MM.1S (cell line): ENCODE measurements around the gene NIPSNAP2.
"Not testable (repeated sequence)": the region's sequence is repeated elsewhere in the genome, so short reads cannot be mapped to it uniquely, and the experiment has no call there.

ENCODE experiments used
- DNase-seq: peaks from one replicate; pipeline ENCODE4 v3.0.0-alpha.2; 2015
- H2AFZ ChIP-seq: fragments of 300-600 bp; sonication (generic); 2 replicates; pipeline ENCODE4 v1.6.0; 2016; ENCODE audit warnings: antibody characterized with exemption, low read length
- H3F3A ChIP-seq: fragments of 300-600 bp; sonication (generic); 2 replicates; pipeline ENCODE4 v1.6.1; 2016; ENCODE audit warnings: mild to moderate bottlenecking, antibody characterized with exemption, low read length, moderate library complexity, mixed read lengths; ENCODE audit not compliant: insufficient read depth
- H3K27ac ChIP-seq: fragments of 300-600 bp; sonication (generic); 2 replicates; pipeline ENCODE4 v1.5.1; 2016; ENCODE audit warnings: mild to moderate bottlenecking, low read length
- H3K27me3 ChIP-seq: fragments of 300-600 bp; sonication (generic); replicated peaks from 2 replicates; pipeline ENCODE4 v1.6.0; 2016; ENCODE audit warnings: low read length; ENCODE audit not compliant: insufficient read depth
- H3K36me3 ChIP-seq: fragments of 300-600 bp; sonication (generic); replicated peaks from 2 replicates; pipeline ENCODE4 v1.6.1; 2016; ENCODE audit warnings: mild to moderate bottlenecking, low read length, mixed read lengths; ENCODE audit not compliant: insufficient read depth
- H3K4me1 ChIP-seq: fragments of 300-600 bp; sonication (generic); 2 replicates; pipeline ENCODE4 v1.6.1; 2016; ENCODE audit warnings: low read length, mixed read lengths
- H3K4me2 ChIP-seq: fragments of 300-600 bp; sonication (generic); 2 replicates; pipeline ENCODE4 v1.6.0; 2016; ENCODE audit warnings: low read depth, low read length
- H3K4me3 ChIP-seq: fragments of 300-600 bp; sonication (generic); 2 replicates; pipeline ENCODE4 v1.5.1; 2016; ENCODE audit warnings: low read length, mixed read lengths
- H3K79me2 ChIP-seq: fragments of 300-600 bp; sonication (generic); 2 replicates; pipeline ENCODE4 v1.6.1; 2016; ENCODE audit warnings: mixed run types, low read length, mixed read lengths
- H3K9ac ChIP-seq: fragments of 300-600 bp; sonication (generic); 2 replicates; pipeline ENCODE4 v1.6.1; 2016; ENCODE audit warnings: low read length, mixed read lengths
- H3K9me2 ChIP-seq: fragments of 300-600 bp; sonication (generic); replicated peaks from 2 replicates; pipeline ENCODE4 v1.6.1; 2016; ENCODE audit warnings: mild to moderate bottlenecking, low read length, mixed read lengths; ENCODE audit not compliant: insufficient read depth
- H3K9me3 ChIP-seq: fragments of 300-600 bp; sonication (generic); replicated peaks from 2 replicates; pipeline ENCODE4 v1.6.1; 2016; ENCODE audit warnings: mild to moderate bottlenecking, low read length, mixed read lengths; ENCODE audit not compliant: insufficient read depth
- H4K20me1 ChIP-seq: fragments of 300-600 bp; sonication (generic); 2 replicates; pipeline ENCODE4 v1.6.1; 2016; ENCODE audit warnings: mild to moderate bottlenecking, low read length, moderate library complexity, mixed read lengths; ENCODE audit not compliant: insufficient read depth
- CTCF ChIP-seq: fragments of 300-600 bp; sonication (generic); IDR thresholded peaks from 2 replicates; pipeline ENCODE4 v1.5.1; 2016; ENCODE audit warnings: antibody characterized with exemption, low read length, mixed read lengths
- EZH2 ChIP-seq: fragments of 300-600 bp; sonication (generic); optimal IDR thresholded peaks from 2 replicates; pipeline ENCODE3; 2017; ENCODE audit warnings: low read depth, mild to moderate bottlenecking, antibody characterized with exemption, low read length, mixed read lengths
- EZH2phosphoT487 ChIP-seq: fragments of 300-600 bp; sonication (generic); IDR thresholded peaks from 2 replicates; pipeline ENCODE4 v1.6.1; 2018; ENCODE audit warnings: antibody characterized with exemption, low read length

NIPSNAP2 gene

GRCh38 chr7:56007167-56007652 is 42.8 kb downstream of the NIPSNAP2 start:
- DNase-seq: no peak
- Histone ChIP-seq H3K4me3 (no peak overlapping the region), H3K36me3 (no peaks in the 10 kb centered on the region), H3K27ac (no peak overlapping the region), H3K79me2 (no peaks in the 10 kb centered on the region), H3K4me2 (no peak overlapping the region), H3K9ac (no peak overlapping the region), H4K20me1 (no peaks in the 10 kb centered on the region), H3K9me2 (no peaks in the 10 kb centered on the region), H3K4me1 (no peaks in the 10 kb centered on the region), H2AFZ (no peak overlapping the region), H3K9me3 (no peaks in the 10 kb centered on the region), H3F3A (no peaks in the 10 kb centered on the region), H3K27me3 (no peaks in the 10 kb centered on the region)
- TF ChIP-seq EZH2phosphoT487 (no peak), CTCF (no peak), EZH2 (no peak)

GRCh38 chr7:56007891-56008290 is 43.5 kb downstream of the NIPSNAP2 start:
- Histone ChIP-seq H3K4me2 (no peak overlapping the region), H3K4me3 (no peak overlapping the region), H3F3A (no peaks in the 10 kb centered on the region), H3K36me3 (no peaks in the 10 kb centered on the region), H2AFZ (no peak overlapping the region), H3K79me2 (no peaks in the 10 kb centered on the region), H3K4me1 (no peaks in the 10 kb centered on the region), H3K9me2 (no peaks in the 10 kb centered on the region), H3K27ac (no peak overlapping the region), H3K9ac (no peak overlapping the region), H4K20me1 (no peaks in the 10 kb centered on the region), H3K9me3 (no peaks in the 10 kb centered on the region), H3K27me3 (no peaks in the 10 kb centered on the region)
- no peak for TF ChIP-seq CTCF
- TF ChIP-seq EZH2phosphoT487: no peak
- no peak for TF ChIP-seq EZH2
- DNase-seq: no peak

- DNase-seq: no peak
- Histone ChIP-seq H3K9ac (no peak overlapping the region), H3K4me3 (no peak overlapping the region), H3K36me3 (no peaks in the 10 kb centered on the region), H3K9me2 (no peaks in the 10 kb centered on the region), H3K27ac (no peak overlapping the region), H3F3A (no peaks in the 10 kb centered on the region), H3K9me3 (no peaks in the 10 kb centered on the region), H3K79me2 (no peaks in the 10 kb centered on the region), H3K4me1 (no peaks in the 10 kb centered on the region), H4K20me1 (no peaks in the 10 kb centered on the region), H3K27me3 (no peaks in the 10 kb centered on the region), H2AFZ (no peak overlapping the region), H3K4me2 (no peak overlapping the region)
- TF ChIP-seq CTCF (no peak), EZH2 (no peak), EZH2phosphoT487 (no peak)
Observed at GRCh38 chr7:56009695-56010094, 45.3 kb downstream of the NIPSNAP2 start.

GRCh38 chr7:56017015-56017414 is 52.6 kb downstream of the NIPSNAP2 start:
- H3K4me2 ChIP-seq, H3K27ac ChIP-seq, H3K9ac ChIP-seq, H2AFZ ChIP-seq, H3K27me3 ChIP-seq, DNase-seq, H3K4me3 ChIP-seq, H4K20me1 ChIP-seq, H3K4me1 ChIP-seq, H3K9me3 ChIP-seq, H3K79me2 ChIP-seq, H3K36me3 ChIP-seq, H3F3A ChIP-seq, H3K9me2 ChIP-seq: not testable (repeated sequence)
